NB4 (cell line): ENCODE results near the gene ATG101.

Experiments
- DNase-seq: peaks from one replicate; pipeline ENCODE4 v3.0.0; 2010; ENCODE audit warnings: low read depth
- H3K4me3 ChIP-seq: one replicate; pipeline ENCODE4 v1.5.1; 2011; ENCODE audit warnings: mild to moderate bottlenecking, low read depth, low read length, moderate library complexity
- MAX ChIP-seq: IDR thresholded peaks from 2 replicates; pipeline ENCODE4 v1.6.1; 2011; ENCODE audit warnings: low read depth, low read length
- MYC ChIP-seq: IDR thresholded peaks from 2 replicates; pipeline ENCODE4 v1.6.1; 2011; ENCODE audit warnings: low read depth, low read length
- POLR2A ChIP-seq: IDR thresholded peaks from 2 replicates; pipeline ENCODE4 v1.6.1; 2011; ENCODE audit warnings: mild to moderate bottlenecking; ENCODE audit not compliant: insufficient read length; ENCODE audit errors: extremely low read depth
- TF ChIP-seq, protein P1 (sequence below): IDR thresholded peaks from one replicate; pipeline ENCODE4 v1.5.1; 2012; ENCODE audit warnings: low read depth, low read length

Gene ATG101

DNA sequence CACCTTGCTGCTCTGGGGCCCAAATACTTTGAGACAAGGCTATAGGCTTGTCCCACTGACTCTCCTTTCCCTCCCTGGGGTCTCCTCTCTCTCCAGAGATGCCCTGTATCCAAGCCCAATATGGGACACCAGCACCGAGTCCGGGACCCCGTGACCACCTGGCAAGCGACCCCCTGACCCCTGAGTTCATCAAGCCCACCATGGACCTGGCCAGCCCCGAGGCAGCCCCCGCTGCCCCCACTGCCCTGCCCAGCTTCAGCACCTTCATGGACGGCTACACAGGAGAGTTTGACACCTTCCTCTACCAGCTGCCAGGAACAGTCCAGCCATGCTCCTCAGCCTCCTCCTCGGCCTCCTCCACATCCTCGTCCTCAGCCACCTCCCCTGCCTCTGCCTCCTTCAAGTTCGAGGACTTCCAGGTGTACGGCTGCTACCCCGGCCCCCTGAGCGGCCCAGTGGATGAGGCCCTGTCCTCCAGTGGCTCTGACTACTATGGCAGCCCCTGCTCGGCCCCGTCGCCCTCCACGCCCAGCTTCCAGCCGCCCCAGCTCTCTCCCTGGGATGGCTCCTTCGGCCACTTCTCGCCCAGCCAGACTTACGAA lies 15.4 kb upstream of the ATG101 start:
- DNase-seq: no peak
- no peak overlapping the region for H3K4me3 ChIP-seq
- TF ChIP-seq MYC (no peak), MAX (no peak), POLR2A (no peak)
- TF ChIP-seq, protein P1, sequence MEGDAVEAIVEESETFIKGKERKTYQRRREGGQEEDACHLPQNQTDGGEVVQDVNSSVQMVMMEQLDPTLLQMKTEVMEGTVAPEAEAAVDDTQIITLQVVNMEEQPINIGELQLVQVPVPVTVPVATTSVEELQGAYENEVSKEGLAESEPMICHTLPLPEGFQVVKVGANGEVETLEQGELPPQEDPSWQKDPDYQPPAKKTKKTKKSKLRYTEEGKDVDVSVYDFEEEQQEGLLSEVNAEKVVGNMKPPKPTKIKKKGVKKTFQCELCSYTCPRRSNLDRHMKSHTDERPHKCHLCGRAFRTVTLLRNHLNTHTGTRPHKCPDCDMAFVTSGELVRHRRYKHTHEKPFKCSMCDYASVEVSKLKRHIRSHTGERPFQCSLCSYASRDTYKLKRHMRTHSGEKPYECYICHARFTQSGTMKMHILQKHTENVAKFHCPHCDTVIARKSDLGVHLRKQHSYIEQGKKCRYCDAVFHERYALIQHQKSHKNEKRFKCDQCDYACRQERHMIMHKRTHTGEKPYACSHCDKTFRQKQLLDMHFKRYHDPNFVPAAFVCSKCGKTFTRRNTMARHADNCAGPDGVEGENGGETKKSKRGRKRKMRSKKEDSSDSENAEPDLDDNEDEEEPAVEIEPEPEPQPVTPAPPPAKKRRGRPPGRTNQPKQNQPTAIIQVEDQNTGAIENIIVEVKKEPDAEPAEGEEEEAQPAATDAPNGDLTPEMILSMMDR: no peak

DNA sequence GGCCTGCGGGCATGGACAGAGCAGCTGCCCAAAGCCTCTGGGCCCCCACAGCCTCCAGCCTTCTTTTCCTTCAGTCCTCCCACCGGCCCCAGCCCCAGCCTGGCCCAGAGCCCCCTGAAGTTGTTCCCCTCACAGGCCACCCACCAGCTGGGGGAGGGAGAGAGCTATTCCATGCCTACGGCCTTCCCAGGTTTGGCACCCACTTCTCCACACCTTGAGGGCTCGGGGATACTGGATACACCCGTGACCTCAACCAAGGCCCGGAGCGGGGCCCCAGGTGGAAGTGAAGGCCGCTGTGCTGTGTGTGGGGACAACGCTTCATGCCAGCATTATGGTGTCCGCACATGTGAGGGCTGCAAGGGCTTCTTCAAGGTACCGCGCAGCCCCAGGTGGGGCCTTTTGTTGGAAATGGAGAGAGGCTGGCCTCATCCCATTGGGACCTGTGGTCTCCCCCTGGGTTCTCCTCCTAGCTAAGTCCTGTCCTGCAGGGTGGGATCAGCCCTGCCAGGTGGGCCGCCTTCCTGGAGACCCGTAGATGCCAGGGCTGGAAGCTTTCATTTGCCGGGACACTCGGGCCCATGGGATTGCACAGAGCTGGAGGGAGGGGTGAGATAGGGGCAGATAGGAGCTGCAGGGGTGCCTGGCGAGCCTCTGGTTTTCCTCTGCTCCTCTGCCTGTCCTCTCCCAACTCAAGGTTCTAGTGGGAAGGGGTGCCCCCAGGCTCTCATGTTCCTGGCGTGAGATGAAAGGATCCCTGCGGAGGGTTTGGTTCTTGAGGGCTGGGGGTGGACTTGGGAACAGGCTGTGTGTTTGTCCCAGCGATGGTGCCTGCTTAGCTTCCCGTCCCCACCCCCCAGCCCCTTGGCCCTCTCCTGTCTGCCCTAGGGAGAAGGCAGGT lies 14.7 kb upstream of the ATG101 start:
- no peak for DNase-seq
- TF ChIP-seq MYC (no peak), POLR2A (no peak), MAX (no peak)
- TF ChIP-seq, protein P1: no peak
- H3K4me3 ChIP-seq: no peak overlapping the region

DNA sequence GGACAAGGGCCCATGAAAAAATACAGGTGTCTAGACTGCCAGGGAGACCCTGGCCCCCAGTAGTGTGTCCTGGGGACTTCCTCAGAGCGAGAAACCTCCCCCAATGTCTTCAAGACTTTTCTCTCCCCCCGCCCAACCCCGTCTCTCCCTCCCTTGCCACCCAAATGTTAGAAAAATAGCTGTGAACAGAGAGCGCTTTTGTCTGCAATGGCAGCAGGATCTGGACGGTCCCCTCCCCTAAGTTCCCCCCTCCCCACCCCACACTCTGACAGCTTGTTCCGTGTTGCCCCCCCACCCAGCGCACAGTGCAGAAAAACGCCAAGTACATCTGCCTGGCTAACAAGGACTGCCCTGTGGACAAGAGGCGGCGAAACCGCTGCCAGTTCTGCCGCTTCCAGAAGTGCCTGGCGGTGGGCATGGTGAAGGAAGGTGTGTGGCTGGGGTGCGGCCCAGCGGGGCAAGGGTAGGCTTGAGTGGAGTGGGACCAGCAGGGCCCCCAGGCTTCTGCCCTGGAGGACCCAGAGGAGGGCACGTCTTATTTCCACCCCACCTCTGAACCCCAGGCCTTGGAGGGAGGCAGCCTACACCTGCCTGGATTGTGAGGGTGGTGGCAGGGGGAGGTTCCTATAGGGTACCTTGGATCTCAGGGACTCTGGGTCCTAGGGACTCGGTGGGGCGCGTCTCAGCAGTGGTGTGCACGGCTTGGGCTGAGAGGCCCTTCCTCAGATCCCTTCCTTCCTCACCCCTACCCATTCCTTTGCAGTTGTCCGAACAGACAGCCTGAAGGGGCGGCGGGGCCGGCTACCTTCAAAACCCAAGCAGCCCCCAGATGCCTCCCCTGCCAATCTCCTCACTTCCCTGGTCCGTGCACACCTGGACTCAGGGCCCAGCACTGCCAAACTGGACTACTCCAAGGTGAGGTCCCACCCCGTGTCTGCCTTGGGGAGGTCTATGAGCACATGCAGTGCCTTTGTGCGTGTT lies 13.8 kb upstream of the ATG101 start:
- no peak for DNase-seq
- H3K4me3 ChIP-seq: no peak overlapping the region
- TF ChIP-seq POLR2A: no peak
- TF ChIP-seq MYC: no peak
- no peak for TF ChIP-seq MAX
- TF ChIP-seq, protein P1: no peak

DNA sequence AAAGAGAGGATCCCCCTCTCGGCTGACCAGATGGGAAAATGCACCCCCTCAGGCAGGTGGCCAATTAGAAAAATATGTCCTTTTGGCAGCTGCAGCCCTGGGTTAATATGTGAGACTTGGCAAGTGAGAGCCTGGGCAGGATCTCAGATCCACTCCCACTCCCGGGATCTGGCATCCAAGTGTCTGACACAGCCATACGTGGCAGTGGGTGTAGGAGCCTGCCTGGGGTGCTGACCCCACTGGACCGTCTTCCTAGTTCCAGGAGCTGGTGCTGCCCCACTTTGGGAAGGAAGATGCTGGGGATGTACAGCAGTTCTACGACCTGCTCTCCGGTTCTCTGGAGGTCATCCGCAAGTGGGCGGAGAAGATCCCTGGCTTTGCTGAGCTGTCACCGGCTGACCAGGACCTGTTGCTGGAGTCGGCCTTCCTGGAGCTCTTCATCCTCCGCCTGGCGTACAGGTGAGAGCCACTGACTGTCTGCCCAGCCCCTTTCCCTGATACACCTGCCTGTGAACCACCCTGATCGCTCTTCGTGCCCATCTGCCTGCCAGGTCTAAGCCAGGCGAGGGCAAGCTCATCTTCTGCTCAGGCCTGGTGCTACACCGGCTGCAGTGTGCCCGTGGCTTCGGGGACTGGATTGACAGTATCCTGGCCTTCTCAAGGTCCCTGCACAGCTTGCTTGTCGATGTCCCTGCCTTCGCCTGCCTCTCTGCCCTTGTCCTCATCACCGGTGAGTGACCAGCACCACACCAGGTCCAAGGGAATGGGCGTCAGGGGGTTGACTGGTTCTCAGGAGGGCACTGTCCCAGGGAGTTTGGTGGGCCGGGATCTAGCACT lies 12.8 kb upstream of the ATG101 start:
- no peak overlapping the region for H3K4me3 ChIP-seq
- no peak for DNase-seq
- TF ChIP-seq MYC (no peak), POLR2A (no peak), MAX (no peak)
- TF ChIP-seq, protein P1: no peak
